ENCODE results near the gene CCDC198.

The CCDC198 gene

DNA sequence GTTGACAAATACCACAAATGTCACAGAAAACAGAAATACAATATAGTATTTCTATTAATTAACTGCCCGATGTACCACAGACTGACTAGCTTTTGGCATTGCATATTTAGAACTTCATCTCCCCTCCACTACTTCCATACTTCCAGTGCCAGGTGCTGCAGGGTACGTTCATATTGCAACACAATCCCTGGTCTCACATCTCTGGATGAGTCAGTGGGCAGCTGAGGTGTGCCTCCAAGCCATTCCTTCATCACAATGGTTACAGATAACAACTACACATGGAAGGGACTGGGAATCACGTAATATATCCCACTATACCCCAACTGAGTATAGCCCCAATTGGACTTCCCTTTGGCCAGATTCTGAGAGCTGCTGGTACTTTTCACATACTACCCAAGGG lies 31.1 kb downstream of the CCDC198 start:
- no peak for DNase-seq

DNA sequence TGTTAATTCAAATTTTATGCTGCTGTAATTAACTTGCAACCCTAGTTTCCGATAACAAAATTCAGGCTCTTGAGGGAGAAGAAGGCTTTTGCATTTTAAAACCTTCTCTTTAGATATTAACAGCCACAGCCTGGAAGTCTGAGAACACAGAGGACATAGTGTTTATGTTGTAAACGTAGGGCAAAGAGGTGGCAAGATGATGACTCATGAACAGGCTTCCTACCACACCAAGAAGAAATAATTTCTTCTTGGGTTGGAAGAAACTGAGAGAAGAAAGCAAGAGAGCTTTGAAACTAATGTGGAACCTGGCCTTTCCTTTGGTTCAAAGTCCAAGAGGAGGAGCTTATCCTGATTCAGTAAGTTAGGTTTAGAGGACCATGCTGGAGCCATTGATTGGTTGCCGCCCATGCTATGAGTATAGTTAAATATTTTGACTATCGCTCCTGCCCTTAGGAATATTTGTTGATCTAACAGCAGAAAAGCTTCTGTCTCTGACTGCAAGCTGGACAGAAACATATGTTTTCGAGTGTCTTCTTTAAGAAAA lies 31.8 kb downstream of the CCDC198 start:
- DNase-seq: no peak

DNA sequence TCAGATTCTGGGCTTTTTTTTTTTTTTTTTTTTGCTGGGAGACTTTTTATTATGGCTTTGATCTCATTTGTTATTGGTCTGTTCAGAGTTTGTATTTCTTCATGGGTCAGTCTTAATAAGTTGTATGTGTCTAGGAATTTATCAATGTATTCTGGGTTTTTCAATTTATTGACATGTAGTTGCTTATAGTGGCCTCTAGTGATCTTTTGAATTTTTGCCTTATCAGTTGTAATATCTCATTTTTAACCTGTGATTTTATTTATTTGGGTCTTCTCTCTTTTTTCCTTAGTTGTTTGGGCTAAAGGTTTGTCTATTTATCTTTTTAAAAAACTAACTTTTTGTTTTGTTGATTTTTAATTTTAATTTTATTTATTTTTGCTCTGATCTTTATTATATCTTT lies 57.7 kb downstream of the CCDC198 start:
- no peak for DNase-seq

DNA sequence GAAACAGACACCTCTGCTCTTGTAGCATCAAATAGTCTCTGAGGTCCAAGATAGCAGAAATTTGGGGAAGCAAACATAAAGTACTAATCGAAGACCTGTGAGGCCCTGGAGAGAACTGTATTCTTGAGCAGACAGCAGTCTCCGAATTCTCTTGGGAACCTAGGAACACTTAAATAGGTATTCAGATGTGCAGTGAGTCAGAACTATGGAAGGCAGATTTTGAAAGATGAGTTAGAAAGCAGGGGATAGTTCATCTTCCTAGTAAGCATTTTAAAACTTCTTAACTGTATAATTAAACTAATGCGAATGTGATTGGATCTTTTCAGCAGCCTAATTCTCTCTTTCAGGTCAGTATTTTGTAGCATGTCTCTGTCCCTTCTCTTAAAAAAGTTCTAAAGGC lies 72.7 kb downstream of the CCDC198 start:
- no peak for DNase-seq

DNA sequence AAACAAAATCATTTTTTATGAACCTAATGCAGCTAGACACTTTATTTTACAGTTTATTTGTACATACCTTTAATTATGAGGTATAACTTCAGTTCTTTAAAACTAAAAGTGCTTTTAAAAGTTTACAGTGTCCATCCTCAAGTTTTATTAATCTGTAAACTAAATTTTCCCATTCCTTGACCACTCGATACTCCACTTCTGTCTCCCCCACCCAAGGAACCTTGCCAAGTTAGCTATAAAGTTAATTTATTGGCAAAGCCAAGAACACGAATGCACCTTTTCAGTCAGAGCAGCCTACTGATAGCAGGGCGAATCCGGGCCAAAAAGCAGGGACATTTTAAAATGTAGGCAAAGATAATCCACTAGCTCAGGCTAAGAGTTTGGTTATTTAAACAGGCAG lies 73.6 kb downstream of the CCDC198 start:
- no peak for DNase-seq

All from retina (tissue), 1 donor.